SK-N-DZ (cell line): ENCODE data around the gene USE1. TPM values are rescaled to one million over a fixed set of nuclear protein-coding genes. Genes with fewer than 3 reads are reported as not detected.
"Not testable (repeated sequence)": the region's sequence is repeated elsewhere in the genome, so short reads cannot be mapped to it uniquely, and the experiment has no call there.

Source experiments
- DNase-seq: peaks from one replicate; pipeline ENCODE4 v3.0.0-alpha.2; 2015; ENCODE audit warnings: low spot score
- polyA plus RNA-seq, 2 experiments: library from polyadenylated mRNA; depleted of rRNA; stranded (reverse); fragments of >200 nt; gene quantifications; 2 replicates each; pipeline ENCODE4 v1.2.3, GENCODE V29; 2014

USE1 gene, protein sequence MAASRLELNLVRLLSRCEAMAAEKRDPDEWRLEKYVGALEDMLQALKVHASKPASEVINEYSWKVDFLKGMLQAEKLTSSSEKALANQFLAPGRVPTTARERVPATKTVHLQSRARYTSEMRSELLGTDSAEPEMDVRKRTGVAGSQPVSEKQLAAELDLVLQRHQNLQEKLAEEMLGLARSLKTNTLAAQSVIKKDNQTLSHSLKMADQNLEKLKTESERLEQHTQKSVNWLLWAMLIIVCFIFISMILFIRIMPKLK
- polyA plus RNA-seq (2014; cell fraction: cytosol; rRNA removed) = 4.6 and 6.2 TPM in 2 replicates
- polyA plus RNA-seq (2014; cell fraction: nucleus; rRNA removed) = 18.4 and 19.1 TPM in 2 replicates

DNA sequence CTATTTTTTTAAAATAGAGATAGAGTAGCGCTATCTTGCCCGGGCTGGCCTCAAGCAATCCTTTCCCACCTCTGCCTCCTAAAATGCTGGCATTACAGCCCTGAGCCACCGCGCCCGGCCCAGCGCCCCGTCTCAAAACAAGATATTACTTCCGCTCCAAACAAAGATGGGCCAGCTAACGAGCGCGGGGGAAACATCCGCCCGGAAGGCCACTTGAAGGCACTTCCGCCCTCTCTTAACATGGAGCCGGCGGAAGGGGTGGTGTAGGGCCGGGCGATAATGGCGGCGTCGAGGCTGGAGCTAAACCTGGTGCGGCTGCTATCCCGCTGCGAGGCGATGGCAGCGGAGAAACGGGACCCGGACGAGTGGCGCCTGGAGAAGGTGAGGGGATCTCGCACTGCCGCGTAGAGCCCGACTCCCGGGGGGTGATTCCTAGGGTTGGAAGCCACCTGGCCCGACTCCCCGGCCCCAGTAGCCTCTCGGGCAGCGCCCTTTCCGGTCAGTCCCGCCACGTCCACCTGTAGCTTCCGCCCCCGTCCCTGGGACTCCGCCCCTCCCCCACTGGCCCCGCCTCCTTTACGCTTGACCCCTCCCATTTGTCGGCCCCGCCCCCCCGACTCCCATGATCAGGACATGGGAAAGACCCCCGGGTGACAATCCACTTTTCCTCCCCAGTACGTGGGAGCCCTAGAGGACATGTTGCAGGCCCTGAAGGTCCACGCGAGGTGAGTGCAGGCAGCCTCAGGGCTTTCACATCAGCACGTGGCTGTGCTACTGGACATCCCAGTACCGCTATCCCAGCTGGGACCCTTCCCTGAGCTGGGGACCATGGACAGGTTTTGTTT is at the start of gene USE1:
Gene USE1 (plus strand): TSS at position 231 of the 845 bp plus-strand sequence. CDS start 49 bp downstream, at position 280.
- DNase-seq = peak; percentile 76

DNA sequence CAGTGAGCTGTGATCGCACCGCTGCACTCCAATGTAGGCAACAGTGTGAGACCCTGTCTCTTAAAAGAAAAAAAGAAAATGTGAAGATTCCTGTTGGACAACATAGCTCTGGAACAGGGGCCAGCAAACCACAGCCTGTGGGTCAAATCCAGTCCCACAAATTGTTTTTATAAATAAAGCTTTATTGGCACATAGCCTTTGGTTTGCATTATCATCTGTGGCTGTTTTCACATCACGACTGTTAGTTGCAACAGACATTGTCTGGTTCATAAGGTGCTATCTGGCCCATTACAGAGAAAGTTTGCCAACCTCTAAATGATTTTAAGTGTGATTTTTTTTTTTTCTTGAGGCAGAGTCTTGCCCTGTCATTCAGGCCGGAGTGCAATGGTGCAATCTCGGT is 49.4 kb upstream of the USE1 start:
- no peak for DNase-seq

DNA sequence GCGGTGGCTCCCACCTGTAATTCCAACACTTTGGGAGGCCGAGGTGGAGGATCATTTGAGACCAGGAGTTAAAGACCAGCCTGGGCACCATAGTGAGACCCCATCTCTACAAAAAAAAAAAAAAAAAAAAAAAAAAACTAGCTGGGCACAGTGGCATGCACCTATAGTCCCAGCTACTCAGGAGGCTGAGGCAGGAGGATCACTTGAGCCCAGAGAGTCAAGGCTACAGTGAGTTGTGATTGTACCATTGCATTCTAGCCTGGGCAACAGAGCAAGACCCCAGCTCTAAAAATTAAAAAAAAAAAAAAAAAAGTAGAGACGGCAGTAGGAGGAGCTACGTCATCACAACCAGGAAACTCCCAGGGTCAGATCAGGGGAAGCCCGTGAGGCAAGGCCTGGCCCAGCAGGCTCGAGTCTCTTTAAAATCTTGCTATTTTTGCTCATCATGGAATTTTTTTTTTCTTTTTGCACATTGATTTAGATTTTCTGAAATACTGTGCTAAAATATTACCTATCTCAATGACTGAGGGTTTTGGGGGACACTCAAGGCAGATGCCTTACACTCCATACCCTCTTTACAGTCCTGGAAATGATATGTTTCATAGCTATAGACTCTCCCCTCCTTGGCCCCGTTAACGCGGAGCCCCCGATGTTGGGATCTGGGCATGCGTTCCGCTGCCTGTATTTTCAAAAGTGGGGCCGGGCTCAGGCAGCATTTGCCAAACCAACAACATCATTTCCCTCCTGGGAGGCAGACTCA is 44.4 kb upstream of the USE1 start:
- DNase-seq = no peak

DNA sequence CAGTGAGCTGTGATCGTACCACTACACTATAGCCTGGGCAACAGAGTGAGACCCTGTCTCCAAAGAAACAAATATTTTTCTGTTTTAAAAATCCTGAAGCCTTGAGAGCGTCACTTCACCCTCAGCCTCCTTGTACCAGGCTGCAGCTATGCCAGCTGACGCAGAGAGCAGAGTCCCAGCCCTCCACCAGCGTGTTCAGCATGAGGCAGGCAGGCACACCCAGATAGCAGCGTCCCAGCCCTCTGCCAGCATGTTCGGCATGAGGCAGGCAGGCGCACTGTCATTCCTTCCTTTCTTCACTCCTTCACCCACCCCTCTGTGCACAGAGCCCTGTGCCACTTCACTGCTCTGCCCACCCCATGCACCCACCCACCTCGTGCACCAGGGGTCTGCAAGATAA is 43.3 kb upstream of the USE1 start:
- DNase-seq = no peak

DNA sequence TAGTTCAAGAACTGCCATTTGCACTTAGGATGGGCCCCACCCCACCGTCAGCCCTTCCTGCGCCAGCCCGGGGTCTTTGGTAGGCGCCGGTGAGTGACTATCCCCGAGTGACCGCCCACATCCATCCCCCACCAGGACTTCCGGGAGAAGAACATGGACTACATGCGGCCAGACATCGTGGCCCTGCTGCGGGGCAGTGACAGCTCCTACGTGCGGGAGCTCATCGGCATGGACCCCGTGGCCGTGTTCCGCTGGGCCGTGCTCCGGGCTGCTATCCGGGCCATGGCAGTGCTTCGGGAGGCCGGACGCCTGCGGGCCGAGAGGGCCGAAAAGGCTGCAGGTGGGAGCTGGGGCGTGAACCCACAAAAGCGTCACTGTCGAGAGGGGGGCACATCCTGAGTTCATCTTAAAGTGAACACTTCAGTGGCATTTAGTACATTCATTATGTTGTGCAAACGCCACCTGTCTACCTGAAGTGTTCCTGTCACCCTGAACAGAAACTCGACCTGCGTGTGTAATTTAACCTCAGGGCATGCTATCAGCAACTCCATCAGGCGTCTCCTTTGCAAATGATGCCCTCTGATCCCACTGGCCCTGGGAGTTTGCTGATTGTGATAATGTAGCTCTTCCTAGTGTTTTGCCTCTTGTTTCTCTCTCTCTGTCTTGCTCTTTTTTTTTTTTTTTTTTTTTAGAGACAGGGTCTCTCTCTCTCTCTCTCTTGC is 42.4 kb upstream of the USE1 start:
- no peak for DNase-seq

DNA sequence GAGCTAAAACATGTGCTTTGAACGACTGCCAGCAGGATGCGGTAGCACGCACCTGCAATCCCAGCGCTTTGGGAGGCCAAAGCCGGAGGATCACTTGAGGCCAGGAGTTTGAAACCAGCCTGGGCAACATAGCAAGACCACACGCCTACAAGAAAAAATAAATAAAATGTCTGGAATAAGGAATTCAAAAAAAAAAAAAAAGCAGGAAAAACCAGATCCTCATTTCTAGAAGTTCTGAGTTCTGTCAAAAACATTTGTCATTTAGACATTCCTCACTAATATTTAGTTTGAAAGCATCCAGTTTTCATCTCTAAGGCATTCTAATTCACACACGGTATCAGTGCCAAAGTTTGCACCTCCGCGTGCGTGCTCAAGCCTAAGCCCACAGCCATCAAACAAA is 36.9 kb upstream of the USE1 start:
- DNase-seq = no peak

DNA sequence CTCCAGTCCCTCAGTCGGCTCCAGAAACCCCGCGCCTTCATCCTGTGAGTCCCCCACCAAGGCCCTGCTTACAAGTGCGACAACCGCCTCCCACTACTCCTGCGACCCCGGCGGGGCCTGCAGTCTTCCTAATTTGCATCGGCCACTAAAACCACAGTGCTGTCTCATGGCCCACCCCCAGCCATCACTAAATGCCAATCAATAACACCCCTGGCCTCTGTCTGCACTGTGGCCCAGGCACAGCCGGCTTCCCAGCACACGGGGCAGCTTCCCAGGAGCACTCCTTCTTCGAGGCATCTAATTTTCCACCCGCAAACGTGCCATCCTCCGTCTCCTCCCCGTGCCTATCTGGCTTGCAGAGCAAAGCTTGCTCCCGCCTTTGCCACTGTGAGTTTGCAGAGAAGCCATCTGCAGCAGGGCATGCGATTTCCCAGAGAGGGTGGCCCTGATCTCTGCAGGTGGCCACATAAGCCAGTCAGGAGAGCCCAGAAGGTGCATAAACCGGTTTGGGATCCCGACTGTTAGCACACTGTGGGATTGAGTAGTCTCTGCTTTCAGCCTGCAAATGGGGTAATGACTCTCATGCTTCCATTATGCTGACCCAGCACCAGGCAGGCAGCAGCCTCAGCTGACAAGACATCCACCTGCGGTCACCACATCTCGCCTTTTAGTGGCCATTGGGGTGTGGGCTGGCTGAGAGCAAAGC is 34.0 kb upstream of the USE1 start:
- DNase-seq = no peak

DNA sequence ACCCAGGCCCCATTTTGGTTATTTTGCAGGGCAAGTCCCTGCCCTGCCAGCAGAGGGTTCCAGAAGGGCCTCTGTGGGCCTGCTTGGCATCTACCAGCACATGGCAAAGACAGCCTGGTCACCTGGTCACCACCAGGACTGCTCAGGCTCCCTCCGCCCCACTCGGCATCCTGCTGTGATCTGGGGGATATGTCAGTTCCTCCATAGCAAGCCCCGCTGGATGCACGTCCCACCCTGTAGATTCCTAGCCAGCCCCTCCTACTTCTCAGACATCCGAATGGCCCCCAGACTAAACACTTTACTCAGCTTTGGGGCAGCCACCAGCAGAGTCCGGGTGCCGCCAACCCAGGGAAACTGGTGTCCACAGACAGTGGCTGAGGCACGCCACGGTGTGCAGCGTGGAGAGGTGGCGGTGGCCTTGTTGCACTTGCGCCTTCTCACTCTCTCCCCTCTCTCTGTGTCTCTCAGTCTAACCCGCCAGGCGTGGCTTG is 31.8 kb upstream of the USE1 start:
- no peak for DNase-seq

DNA sequence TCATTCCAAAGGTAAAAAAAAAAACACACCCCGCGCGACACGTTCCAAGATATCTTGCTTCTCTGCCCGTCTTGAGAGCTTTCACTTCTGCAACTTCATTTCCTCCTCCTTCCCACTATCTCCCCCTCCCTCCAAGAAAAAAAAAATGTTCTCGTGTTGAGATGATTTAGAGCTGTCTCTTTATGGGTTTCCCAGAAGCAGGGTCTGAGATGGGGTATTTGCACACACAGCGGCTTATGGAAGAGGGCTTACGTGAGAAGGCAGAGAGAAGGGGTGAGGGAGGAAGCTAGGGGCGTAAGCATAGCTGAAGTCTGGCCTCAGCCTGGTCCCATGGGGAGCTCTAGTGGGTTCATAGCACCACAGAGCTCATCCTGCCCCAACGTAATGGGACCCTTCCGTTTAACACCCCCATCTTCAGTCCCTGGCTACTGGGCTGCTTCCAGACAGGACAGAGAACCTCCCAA is 31.3 kb upstream of the USE1 start:
- DNase-seq = no peak

DNA sequence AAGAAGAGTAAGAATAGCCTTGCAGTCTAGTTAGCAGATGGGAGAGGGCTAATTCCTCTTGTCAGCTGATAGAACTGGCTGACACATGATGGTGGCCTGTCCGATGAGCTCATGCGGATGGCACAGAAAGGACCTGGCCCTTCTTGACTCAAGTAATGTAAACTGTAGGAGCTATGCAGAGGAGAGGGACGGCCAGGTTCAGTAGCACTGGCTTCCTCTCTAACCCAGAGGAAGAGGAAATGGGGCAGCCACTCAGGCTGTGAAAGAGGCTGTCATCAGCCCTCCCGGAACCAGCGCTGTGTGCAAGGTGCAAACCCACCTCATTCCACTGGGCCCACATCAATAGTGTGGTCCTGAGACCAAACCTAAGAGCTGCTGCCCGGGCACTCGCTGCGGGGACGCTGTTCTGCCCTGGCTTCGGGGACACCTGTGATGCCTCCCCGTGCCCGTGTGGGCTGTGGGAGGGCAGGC is 30.8 kb upstream of the USE1 start:
- no peak for DNase-seq

DNA sequence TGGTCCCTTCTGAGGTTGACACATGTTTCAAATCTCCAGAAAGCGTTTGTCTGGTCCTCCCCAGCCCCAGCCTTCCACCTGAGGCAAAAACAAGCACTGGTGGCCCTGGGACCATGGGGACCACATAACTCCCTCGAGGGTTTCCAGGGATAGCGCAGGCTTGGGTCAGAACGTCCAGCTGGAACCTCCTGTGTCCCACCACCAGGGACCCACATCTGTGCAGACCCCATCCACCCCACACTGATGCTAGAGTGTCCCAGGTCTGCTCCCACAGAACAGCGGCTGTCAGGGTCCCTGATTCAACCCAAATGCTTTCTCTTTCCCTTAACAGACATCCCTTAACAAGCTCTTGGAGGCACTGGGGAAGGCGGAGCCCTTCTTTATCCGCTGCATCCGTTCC is 29.6 kb upstream of the USE1 start:
- no peak for DNase-seq

DNA sequence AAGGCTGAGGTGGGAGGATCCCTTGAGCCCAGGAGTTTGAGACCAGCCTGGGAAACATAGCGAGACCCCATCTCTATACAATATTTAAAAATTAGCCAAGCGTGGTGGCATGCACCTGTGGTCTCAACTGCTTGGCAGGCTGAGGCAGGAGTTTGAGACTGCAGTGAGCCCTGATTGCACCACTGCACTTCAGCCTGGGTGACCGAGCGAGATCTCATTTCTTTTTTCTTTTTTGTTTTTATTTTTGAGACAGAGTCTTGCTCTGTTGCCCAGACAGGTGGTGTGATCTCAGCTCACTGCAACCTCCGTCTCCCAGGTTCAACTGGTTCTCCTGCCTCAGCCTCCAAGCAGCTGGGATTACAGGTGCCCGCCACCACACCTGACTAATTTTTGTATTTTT is 23.4 kb upstream of the USE1 start:
- not testable (repeated sequence) for DNase-seq

DNA sequence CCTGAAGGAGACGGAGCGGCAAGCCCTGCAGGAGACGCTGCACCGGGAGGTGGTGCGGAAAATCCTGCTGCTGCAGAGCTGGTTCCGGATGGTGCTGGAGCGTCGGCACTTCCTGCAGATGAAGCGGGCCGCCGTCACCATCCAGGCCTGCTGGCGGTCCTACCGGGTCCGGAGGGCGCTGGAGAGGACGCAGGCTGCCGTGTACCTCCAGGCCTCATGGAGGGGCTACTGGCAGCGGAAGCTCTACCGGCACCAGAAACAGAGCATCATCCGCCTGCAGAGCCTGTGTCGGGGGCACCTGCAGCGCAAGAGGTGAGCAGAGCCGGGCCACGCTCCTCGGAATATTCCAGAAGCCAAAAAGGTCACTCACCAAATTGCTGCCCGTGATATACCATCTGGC is 22.4 kb upstream of the USE1 start:
- no peak for DNase-seq

DNA sequence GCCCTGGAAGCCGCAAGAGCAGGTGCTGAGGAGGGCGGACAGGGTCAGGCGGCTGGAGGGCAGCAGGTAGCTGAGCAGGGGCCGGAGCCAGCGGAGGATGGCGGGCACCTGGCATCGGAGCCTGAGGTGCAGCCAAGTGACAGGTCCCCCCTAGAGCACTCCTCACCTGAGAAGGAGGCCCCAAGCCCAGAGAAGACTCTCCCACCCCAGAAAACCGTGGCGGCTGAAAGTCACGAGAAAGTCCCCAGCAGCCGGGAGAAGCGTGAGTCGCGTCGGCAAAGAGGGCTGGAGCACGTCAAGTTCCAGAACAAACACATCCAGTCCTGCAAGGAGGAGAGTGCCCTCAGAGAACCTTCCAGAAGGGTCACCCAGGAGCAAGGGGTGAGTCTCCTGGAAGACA is 20.5 kb upstream of the USE1 start:
- DNase-seq = no peak

DNA sequence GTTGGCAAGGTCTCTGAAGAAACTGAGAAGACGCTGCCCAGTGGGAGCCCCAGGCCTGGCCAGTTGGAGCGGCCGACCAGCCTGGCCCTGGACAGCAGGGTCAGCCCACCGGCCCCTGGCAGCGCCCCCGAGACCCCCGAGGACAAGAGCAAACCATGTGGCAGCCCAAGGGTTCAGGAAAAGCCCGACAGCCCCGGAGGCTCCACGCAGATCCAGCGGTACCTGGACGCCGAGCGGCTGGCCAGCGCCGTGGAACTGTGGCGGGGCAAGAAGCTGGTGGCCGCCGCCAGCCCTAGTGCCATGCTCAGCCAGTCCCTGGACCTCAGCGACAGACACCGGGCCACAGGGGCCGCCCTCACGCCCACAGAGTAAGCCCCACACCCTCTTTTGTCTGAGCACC is 20.1 kb upstream of the USE1 start:
- no peak for DNase-seq

DNA sequence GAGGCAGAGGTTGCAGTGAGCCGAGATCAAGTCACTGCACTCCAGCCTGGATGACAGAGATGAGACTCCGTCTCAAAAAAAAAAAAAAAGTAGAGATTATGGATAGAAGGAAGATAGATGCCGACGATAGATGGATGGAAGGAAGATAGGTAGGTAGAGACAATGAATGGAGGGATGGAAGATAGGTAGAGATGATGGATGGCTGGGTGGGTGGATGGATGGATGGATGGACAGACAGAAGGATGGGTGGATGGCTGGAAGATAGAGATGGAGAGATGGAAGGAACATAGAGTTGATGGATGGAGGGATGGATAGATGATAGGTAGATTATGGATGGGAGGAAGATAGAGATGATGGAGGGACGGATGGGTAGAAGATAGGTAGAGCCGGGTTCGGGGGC is 18.5 kb upstream of the USE1 start:
- no peak for DNase-seq

DNA sequence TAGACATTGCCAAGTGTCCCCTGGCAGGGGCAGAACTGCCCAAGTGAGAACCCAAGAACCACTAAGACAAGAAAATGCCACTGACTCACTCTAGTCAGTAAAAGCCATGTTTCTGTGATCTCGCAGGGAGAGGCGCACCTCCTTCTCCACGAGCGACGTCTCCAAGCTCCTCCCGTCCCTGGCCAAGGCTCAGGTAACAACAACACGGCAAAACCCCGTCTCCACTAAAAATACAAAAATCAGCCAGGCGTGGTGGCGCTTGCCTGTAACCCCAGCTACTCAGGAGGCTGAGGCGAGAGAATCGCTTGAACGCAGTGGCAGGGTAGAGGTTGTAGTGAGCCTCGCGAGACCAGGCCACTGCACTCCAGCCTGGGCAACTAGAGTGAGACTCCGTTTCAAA is 17.5 kb upstream of the USE1 start:
- DNase-seq = no peak

DNA sequence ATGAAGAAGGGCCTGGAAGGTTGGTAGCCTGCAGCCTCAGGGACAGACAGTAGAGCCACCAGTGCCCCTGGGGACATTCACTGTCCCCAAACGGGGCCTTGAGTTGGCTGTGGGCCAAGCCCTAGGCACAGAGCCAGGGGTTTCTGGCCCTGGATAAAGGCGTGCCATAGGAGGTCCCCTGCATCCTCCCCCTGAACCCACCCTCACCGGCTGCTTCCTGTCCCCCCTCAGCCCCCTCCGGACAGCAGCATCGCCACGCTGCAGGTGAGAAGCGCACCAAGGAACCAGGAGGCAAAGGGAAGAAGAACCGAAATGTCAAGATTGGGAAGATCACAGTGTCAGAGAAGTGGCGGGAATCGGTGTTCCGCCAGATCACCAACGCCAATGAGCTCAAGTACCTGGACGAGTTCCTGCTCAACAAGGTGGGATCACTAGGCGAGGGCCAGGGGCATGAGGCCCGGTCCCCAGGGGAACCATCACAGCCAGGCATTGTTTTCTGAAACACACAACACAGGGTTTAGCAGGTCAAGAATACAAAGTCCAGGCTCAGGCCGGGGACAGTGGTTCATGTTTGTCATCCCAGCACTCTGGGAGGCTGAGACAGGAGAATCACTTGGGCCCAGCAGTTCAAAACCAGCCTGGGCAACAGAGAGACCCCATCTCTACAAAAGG is 14.6 kb upstream of the USE1 start:
- DNase-seq = no peak

DNA sequence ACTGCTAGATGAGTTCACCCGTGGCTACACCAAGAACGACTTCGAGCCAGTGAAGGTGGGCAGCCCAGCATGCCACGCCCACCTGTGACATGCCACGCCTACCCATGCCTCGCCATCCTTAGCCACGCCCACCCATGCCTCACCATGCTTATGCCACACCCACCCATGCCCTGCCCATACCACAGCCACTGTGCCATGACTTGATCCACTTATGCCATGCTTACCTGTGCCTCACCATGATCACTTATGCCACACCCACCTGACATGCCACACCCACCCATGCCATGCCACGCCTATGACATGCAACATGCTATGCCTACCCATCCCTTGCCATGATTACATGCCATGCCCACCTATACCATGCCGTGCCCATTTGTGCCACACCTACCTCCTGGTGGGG is 12.9 kb upstream of the USE1 start:
- no peak for DNase-seq

DNA sequence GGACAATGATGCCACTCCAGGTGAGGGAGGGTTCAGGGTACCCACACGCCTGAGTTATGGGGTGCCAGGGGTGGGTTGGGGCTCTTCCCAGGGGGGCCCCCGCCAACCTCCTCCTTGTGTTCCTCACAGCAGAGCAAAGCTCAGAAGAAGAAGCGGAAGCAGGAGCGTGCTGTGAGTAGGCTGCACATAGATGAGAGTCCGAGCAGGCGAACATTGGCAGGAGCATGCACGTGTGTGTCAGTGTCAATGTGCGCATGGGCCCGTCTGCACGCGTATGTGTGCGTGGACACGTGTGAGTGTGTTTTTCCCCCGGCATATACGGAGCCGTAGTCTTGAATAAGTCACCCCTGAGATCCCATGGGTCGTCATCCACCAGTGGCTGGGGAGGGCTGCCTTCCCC is 12.4 kb upstream of the USE1 start:
- no peak for DNase-seq
